HG03159 (cell line): ENCODE measurements around the gene EEF2K.
"Not testable (repeated sequence)": the region's sequence is repeated elsewhere in the genome, so short reads cannot be mapped to it uniquely, and the experiment has no call there.

Experiments
- ATAC-seq: cut with Tn5 transposase; IDR thresholded peaks from one replicate; pipeline ENCODE4 v1.9.1; 2021; ENCODE audit warnings: mild to moderate bottlenecking, moderate library complexity; ENCODE audit not compliant: unreplicated experiment

Gene EEF2K

DNA sequence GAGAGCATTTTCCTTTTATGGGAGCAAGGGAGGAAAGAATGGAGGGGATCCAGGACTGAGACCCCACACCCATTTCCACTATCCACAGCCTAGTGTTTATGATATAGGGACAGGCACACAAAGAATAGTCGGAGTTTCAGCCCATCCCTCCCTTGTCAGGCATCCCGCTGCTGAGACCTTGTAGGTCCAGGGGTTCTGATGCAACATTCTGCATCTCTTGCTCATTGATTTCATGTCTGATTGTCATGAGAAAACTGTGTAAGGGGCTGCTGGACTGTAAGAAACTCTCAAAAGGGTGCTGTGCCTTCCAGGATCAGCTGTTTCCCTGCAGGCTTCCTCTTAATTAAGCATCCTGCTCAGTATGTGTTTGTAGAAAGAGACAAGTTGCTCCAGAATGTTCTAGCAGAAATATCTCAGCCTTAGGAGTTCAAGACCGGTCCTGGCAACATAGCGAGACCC, 85.8 kb downstream of the EEF2K start:
- ATAC-seq: no peak

DNA sequence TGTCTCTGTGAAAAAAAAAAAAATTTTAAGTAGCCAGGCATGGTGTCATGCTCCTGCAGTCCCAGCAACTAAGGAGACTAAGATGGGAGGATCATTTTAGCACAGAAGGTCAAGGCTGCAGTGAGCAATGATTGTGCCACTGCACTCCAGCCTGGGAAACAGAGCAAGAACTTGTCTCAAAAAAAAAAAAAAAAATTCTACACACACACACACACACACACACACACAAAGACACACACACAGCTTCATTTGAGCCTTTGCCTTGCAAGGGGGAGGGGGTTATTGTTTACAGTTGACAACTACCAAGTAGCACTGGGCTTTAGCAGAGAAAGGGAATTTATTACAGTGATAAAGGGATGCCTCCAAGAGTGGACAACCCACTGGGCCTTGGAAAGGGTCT, 86.2 kb downstream of the EEF2K start:
- ATAC-seq: no peak

DNA sequence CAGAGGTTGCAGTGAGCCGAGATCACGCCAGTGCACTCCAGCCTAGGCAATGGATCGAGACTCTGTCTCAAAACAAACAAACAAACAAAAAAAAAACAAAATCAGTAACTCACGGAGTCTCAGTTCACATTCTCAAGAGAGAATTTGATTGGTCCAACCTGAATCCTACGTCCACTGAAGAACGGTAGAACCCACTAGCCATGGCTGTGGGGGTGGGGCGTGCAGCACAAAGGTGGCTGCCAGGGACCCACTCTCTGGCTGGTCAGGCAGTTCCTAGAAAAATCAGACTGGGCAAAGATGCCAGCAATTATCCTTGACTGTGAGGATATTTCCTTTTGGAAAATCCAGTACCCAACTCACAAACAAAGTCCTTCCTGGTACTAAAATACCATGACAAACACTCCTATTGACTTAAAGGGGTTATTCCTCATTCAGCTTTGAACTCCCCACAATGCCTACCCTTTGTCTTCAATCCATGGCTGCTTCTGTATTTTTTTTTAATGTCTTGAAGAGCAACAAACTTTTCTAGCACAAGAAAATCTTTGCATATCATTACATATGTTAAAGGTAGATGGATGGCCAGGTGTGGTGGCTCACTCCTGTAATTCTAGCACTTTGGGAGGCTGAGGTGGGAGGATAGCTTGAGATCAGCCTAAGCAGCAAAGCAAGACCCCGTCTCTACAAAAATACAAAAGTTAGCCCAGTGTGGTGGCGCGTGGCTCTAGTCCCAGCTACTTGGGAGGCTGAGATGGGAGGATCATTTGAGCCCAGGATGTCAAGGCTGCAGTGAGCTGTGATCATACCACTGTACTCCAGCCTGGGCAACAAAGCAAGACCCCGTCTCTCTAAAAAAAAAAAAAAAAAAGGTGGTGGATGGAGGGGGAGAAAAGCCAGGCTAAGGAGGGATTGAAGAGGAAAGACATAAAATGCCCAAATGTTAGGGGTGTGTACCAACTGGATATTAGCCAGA, 87.3 kb downstream of the EEF2K start:
- ATAC-seq: no peak

DNA sequence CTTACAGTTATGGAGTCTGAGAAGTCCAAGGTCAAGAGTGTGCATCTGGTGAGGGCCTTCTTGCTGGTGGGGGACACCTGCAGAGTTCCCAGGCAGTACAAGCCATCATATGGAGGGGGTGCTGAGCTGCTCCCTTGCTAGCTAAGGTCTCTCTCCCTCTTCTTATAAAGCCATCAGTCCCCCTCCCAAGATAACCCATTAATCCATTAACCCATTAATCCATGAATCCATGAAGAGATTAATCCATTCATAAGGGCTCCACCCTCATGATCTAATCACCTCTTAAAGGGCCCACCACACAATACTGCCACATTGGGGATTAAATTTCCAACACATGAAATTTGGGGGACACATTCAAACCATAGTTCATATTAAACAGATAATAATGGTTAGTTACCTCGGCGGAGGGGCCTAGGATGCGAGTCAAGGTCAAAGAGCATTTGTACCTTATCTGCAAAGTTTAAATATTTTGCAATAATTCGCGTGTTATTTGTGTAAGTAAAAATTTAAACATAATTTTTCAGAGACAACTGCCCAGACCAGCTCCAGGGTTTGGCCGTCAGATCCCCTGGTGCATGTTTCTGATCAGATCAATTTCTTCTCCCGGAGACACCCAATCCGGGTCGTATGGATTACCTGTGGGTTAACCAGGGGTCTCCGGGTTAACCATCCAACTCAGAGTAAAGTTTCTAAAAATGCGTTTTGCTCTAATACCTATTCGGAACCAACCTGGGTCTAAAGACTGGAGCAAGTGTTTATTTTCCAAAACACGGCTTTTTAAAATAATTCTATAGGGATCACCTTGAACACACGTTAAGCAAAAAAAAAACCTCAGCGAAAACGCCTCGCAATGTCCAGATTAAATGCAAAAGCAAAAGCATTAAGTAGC, 90.4 kb downstream of the EEF2K start:
- ATAC-seq: no peak

DNA sequence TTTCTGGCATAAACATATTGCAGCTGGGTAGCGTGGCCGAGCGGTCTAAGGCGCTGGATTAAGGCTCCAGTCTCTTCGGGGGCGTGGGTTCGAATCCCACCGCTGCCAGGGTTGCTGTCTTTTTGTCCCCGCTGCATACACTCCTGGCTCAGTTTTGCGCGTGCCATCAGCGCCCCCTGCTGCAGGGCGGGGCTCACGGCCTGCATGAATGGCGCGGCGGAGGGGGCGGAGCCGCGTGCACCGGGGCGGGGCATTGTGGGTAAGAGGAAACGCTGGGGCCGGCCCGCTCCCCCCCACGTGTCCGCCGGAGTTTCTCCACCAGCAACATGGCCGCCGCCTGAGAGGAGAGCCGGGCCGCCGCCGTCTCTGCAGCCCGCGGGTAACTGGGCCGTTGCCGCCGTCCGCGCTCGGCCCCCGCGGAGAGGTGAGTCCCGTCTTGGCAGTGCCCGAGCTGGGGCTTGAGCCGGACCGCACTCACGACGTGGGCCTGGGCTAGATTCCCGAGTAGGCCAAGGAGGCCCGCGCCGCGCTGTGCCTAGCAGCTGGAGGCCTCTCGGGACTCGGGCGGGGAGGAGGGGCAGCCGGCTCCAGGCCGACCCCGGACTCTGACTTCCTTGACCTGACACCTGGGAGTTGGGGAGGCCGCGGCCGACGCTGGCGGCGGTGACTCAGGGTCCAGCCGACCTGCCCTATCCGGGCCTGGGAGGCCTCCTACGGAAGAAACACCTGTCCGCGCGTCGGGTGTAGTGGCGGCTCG, 91.2 kb downstream of the EEF2K start, which contains the start of gene POLR3E:
Gene POLR3E (plus strand): TSS at position 296 of the 757 bp plus-strand sequence. CDS start 5,560 bp downstream, outside the sequence.
- ATAC-seq: peak; percentile 84

DNA sequence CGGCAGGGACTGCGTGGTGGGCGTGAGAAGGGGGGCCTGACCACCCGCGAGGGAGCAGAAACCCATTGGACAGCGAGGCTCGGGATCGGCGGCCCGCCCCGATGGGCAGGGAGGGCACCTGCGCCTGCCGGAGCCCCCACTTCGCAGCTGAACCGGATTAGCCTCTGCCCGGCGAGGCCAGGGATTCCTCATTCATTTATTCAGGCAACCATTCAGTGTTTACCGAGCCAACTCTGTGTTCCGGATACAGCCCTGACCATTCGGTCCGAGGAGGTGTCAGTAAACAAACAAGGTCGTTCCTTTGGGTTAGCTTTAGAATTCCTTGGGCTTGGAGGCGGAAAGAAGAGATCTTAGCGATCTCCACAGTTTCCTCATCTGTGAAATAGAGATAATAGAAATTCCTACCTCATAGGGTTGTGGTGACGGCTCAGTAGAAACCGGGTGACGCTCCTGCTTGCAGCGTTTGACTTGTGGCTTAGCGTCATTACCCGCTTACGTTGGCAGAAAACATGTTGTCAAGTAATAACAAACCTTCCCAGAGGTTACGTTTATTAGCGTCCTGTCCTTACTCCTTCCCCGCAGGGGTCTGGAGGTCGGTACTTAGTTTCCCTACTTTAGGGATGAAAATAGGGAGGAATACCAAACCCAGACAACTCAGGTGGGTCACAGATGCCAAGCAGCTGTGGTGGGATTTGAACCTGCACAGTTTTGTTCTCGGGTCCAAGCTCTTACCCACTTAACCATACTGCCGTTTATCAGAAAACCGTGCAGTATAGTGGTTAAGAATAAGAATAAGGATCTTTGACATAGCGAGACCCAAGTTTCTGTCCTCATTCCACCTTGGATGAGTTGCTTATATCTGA, 92.0 kb downstream of the EEF2K start:
- peak; percentile 28 for ATAC-seq

DNA sequence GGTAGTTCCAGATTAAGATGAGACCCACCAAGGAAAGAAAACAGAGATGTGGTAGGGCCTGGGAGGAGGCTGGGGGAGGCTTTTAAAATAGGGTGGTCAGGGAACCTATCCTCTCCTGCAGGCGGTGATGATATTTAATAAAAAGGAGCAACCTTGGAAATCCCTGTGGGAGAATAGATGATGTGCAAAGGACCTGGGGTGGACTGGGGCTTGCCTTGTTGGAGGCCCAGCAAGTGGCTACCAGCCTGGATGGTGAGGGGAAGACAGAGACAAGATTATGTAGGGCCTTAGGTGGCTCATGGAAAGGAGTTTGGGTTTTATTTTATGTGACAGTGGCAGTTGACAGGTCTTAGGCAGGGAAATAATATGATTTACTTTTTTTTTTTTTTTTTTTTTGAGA, 93.0 kb downstream of the EEF2K start:
- no peak for ATAC-seq

DNA sequence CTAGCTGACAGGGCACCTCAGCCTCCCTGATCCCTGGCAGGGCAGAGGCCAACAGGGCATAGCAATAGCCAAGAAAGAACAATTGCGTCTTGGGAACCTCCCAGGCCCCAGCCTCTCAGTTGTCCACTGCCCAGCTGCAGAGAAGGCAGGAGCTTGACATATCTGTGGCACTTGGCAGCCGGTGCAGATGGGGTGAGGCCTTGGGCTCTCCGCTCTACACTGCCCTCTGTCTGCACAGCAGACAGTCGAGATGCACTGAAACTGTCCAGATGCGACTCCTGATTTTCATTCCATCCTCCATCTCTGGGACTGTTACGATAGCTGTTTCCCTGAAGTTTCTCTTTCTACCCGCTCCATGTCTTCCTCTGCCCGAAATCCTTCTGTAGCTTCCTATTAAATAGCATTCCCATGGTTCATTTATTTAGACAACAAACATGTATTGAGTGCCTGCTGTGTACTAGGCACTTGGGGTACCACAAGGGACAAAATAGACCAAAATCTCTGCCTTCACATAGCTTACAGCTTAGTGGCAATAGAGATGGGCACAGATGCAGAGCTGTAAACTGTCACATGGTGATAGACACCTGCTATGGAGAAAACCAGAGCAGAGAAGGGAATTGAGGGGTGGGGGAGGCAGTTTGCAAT, 94.5 kb downstream of the EEF2K start:
- no peak for ATAC-seq

DNA sequence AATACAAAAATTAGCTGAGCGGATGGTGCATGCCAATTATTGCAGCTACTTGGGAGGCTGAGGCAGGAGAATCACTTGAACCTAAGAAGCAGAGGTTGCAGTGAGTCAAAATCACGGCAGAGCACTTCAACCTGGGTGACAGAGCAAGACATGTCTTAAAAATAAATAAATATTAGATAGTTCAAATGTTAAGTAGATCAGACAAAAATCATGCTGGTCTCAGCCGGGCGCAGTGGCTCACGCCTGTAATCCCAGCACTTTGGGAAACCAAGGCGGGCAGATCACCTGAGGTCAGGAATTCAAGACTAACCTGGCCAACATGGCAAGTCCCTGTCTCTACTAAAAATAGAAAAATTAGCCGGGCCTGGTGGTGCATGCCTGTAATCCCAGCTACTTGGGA, 95.3 kb downstream of the EEF2K start:
- ATAC-seq: not testable (repeated sequence)

DNA sequence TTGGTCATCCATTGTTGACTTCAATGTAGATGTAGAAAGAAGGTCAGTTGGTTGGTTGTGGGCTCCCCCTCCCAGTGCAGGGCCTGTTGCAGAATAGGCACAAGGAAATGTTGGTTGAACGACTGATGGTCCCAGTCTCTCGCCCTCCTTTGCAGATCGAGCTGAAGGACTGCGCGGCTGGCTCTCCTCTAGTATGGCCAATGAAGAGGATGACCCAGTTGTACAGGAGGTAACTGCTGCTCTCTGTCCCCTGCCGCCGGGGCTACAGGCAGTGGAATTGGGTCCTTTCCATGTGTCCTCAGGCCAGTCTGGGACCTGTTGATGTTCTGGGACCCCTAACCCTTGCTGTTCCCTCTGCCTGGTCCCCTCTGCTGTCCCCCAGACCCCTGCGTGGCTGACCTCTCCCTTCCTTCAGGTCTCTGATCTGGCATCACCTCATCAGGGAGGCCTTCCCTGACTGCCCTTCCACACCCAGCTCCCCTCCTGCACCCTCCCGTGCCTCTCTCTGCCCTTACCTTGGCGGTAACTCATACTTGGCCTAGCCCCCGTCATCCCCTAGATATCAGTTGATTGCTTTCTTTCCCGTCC, 96.8 kb downstream of the EEF2K start:
- ATAC-seq: no peak

DNA sequence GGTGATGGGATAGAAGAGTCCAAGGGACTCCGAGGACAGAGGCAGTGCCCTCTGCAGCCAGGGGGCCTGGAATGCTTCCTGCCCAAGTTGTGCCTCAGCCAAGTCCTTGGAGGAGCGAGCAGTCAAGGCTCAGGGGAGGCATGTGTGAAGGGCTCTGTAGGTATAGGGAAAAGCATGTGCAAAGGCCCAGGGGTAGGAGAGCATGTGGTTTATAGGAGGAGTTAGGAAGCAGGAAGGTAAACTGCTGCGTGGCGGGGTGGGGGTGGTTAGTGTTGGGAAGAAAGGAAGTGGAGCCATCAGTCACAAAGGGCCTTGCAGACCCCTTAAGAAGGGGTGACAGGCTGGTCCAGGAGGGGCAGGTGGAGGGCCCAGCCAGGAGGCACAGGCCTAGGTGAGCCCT, 98.3 kb downstream of the EEF2K start:
- no peak for ATAC-seq

DNA sequence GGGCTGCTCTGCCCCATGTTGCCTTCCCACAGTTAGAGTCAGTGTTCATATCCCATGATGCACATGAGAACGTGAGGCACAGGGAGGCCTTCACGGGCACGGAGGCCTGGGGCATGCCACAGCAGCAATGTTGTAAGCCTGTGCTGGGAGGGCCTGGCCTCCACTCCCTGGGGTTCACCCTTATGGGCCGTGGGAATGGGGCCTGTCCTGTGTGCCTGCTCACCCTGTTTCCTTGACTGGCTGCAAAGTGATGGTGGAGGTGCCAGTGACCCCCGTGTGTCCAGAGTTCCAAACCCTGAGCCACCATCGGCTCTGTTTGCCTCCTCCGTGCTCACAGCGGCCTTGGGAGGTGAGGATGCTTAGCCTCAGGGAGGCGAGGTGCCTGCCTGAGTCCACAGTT, 100.7 kb downstream of the EEF2K start:
- ATAC-seq: no peak

DNA sequence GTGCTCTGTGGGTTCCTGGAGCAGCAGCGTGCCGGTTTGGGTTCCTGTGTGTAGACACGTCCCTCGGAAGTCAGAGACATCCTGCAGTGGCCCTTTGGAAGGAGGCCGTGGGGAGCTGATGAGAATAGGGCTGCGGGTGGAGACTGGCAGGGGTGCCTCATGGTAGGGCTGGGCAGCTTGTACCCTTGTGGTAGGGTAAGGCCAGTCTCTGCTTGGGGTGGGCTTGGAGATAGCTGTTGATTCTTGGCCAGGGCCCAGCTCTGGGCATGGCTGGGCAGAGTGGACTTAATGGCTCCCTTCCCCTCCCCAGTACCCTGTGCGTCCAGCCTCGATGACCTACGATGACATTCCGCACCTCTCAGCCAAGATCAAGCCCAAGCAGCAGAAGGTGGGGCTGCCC, 101.8 kb downstream of the EEF2K start:
- ATAC-seq: no peak

DNA sequence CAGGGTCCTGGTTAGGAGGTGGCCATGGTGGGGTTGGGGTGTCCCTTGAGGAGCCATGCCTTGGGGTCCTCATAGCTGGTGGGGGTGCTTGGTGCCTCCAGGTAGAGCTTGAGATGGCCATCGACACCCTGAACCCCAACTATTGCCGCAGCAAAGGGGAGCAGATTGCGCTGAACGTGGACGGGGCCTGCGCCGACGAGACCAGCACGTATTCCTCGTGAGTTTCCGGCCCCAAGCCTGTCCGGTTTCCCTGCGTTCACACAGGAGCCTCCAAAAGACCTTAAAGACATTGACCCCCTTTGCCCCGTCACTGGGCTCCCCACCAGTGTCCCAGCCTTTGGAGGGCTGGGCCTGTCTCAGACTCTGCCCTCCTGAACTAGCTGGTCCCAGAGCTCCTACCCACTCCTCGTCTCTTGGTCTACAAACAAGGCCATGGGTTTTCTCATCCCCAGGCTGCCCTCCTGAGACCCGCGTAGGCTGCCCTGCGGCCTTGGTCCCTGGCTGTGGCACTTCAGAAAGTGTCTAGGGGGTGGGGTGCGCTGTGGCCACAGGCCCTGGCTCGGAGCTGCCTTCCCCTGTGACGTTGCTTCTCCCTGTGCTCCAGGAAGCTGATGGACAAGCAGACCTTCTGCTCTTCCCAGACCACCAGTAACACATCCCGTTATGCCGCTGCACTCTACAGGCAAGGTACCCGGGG, 102.9 kb downstream of the EEF2K start:
- no peak for ATAC-seq

DNA sequence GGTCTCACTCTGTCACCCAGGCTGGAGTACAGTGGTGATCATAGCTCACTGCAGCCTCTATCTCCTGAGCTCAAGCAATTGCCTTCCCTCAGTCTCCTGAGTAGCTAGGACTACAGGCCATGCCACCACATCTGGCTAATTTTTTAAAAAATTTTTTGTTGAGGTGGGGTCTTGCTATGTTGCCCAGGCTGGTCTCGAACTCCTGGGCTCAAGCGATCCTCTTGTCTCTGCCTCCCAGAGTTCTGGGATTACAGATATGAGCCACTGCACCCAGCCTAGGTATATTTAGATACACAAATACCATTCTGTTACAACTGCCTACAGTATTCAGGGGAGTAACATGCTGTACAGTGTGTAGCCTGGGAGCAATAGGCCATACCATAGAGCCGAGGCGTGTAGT, 105.4 kb downstream of the EEF2K start:
- no peak for ATAC-seq

DNA sequence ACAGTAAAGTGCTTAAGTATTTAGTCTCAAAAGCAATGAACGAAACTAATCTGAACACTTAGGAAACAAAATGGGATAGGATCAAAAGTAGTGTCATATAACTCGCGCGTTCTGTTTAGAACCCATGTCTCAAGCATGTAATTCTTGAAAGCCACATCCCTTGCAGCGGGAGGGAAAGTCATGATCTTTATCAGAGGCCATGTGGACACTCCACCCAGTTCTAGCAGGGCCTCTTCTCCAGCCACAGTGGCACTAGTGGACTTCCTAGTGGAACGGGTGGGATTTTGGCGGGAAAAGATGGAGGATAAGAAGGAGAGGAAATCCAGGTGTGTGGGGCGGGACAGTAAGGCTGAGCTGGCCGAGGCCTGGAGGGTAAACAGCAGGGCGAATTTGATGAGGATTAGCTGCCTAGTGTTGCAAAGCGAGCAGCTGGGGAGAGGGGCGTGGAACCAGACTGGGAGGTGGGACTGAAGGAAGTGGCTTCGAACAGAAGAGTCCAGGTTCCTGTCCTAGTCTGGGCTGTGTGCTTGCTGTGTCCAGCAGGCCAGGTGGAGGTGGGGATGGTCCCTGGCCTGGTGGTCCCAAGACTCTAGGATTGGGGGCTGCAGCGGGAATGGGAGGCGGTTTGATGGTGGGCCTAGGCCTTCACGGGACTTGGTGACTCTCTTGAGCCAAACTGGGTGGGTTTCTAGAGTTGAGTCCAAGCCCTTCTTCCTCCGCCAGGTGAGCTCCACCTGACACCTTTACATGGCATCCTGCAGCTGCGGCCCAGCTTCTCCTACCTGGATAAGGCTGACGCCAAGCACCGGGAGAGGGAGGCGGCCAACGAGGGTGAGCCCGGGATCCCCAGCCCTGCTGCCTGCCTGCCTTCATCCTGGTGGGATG, 107.1 kb downstream of the EEF2K start:
- ATAC-seq: no peak

DNA sequence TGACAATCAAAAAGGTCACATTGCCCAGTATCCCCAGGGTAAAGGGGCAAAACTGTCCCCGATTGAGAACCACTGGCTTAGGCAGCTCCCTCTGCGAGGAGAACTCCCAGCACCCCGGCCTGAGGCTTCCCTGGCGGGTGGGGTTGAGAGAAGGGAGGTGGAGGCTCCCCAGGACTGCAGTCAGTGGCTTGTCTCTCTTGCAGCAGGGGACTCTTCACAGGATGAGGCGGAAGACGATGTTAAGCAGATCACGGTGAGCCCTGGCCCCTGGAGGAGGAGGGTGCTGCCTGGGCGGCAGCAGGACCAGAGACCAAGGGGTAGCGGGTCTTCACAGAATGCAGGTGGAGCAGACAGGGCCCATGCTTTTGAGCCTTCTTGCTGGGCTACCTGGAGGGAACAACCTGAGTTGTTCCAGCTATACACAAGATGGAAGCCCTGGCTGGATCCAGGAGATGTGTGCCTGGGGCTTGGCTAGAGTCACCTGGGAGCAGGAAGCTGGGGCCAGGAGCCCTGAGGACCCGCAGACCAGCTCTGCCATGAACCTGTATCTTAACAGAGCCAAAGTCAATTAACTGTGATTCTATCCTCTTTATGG, 107.9 kb downstream of the EEF2K start:
- ATAC-seq: no peak
